ENCODE measurements around the gene BCL2L1. TPM values are rescaled to one million over a fixed set of nuclear protein-coding genes. Genes with fewer than 3 reads are reported as not detected.

The BCL2L1 gene
- total and polyA plus RNA-seq, 4 experiments from 2014 or later = 20.3 to 26.1 (median 21.8) TPM

Other genes starting within 250 kb of the BCL2L1 start
- gene DEFB124, start 247.7 kb downstream of the BCL2L1 start, total RNA-seq = not detected
- gene DEFB124, start 247.7 kb downstream of the BCL2L1 start, polyA plus RNA-seq = not detected
- gene REM1, start 247.6 kb downstream of the BCL2L1 start, total RNA-seq = not detected
- not detected for gene REM1, start 247.6 kb downstream of the BCL2L1 start, polyA plus RNA-seq
- 100 to 1,000 TPM; 133 to 156 TPM for gene HM13, start 208.4 kb downstream of the BCL2L1 start, total RNA-seq
- gene HM13, start 208.4 kb downstream of the BCL2L1 start, polyA plus RNA-seq = 100 to 1,000 TPM; 166 to 171 TPM
- gene ID1, start 117.6 kb downstream of the BCL2L1 start, total RNA-seq = under 1 TPM in 1 of 2 experiments, not detected in 1; 0.50 TPM
- 1 to 10 TPM in 1 of 2 donors, under 1 TPM in 1; 0.49 to 1.4 TPM for gene ID1, start 117.6 kb downstream of the BCL2L1 start, polyA plus RNA-seq
- gene COX4I2, start 85.0 kb downstream of the BCL2L1 start, total RNA-seq = not detected
- not detected for gene COX4I2, start 85.0 kb downstream of the BCL2L1 start, polyA plus RNA-seq
- under 1 TPM; 0.30 to 0.44 TPM for gene TPX2, start 16.4 kb upstream of the BCL2L1 start, total RNA-seq
- gene TPX2, start 16.4 kb upstream of the BCL2L1 start, polyA plus RNA-seq = under 1 TPM; 0.76 to 0.85 TPM
- gene MYLK2, start 96.5 kb upstream of the BCL2L1 start, total RNA-seq = not detected
- not detected for gene MYLK2, start 96.5 kb upstream of the BCL2L1 start, polyA plus RNA-seq
- not detected for gene FOXS1, start 122.7 kb upstream of the BCL2L1 start, total RNA-seq
- gene FOXS1, start 122.7 kb upstream of the BCL2L1 start, polyA plus RNA-seq = not detected
- gene DUSP15, start 147.7 kb upstream of the BCL2L1 start, total RNA-seq = not detected
- gene DUSP15, start 147.7 kb upstream of the BCL2L1 start, polyA plus RNA-seq = not detected
- gene TTLL9, start 147.8 kb upstream of the BCL2L1 start, total RNA-seq = not detected
- under 1 TPM in 1 of 2 donors, not detected in 1; 0.25 TPM for gene TTLL9, start 147.8 kb upstream of the BCL2L1 start, polyA plus RNA-seq
- 10 to 100 TPM; 12.6 to 13.8 TPM for gene PDRG1, start 229.2 kb upstream of the BCL2L1 start, total RNA-seq
- 10 to 100 TPM; 12.7 to 16.8 TPM for gene PDRG1, start 229.2 kb upstream of the BCL2L1 start, polyA plus RNA-seq
- gene XKR7, start 245.3 kb upstream of the BCL2L1 start, total RNA-seq = not detected
- not detected for gene XKR7, start 245.3 kb upstream of the BCL2L1 start, polyA plus RNA-seq

All from CD4-positive, alpha-beta memory T cell (primary cell).